Nephron (organoid): ENCODE data around the gene DEFB128.
"Not testable (repeated sequence)": the region's sequence is repeated elsewhere in the genome, so short reads cannot be mapped to it uniquely, and the experiment has no call there.

Source experiments
- H3K27ac Mint-ChIP-seq, 3 experiments: 2 replicates each; pipeline ENCODE4 v1.8.0; 2020; ENCODE audit warnings: mixed read lengths in 3 of 3, mild to moderate bottlenecking in 2 of 3, moderate library complexity in 1 of 3
- H3K27me3 Mint-ChIP-seq: 2 replicates; pipeline ENCODE4 v1.8.0; 2021; ENCODE audit warnings: low read depth, mild to moderate bottlenecking, moderate library complexity, mixed read lengths
- H3K36me3 Mint-ChIP-seq: 2 replicates; pipeline ENCODE4 v1.8.0; 2020; ENCODE audit warnings: low read depth, mixed read lengths
- H3K4me1 Mint-ChIP-seq: 2 replicates; pipeline ENCODE4 v1.8.0; 2020; ENCODE audit warnings: mixed read lengths
- H3K4me3 Mint-ChIP-seq, 3 experiments: 2 replicates each; pipeline ENCODE4 v1.8.0; 2020; ENCODE audit warnings: mild to moderate bottlenecking in 3 of 3, mixed read lengths in 3 of 3, moderate library complexity in 2 of 3
- H3K9me3 Mint-ChIP-seq: 2 replicates; pipeline ENCODE4 v1.8.0; 2020; ENCODE audit warnings: mixed read lengths
- CTCF ChIP-seq, 3 experiments: fragments of 200-600 bp; sonication (generic); IDR thresholded peaks; one replicate each; pipeline ENCODE4 v1.5.0; 2021; ENCODE audit warnings: antibody characterized with exemption in 3 of 3; ENCODE audit not compliant: unreplicated experiment in 3 of 3

Gene DEFB128

DNA sequence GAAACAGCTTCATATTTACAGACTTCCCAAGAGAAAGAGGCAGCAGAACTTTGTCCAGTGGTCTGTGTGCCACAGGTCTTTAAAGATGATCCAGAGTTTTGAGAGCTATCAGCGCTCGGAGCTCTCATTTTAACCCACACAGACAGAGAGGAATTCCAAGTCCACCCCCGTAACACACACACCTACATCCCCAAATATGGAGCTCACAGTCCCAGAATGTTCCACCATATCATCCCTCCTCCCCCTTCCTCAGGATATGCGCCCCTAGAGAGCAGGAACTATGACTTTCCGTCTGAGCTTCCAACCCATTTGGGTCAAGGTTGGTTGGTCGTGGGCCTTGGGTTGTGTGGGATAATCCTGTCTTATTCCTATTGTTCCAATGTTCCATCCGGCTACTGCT is at the start of gene DEFB128:
Gene DEFB128, minus strand, starts transcription at position 101 of the 400 bp plus-strand sequence. Its CDS starts 88 bp downstream, at position 13.
- peaks cover 58% of the 10 kb centered on the region for H3K27me3 Mint-ChIP-seq
- TF ChIP-seq CTCF (IDR thresholded peaks at IDR 0.05; ENCODE audit: unreplicated experiment in 3 of 3), result no peak
- H3K36me3 Mint-ChIP-seq, result no peaks in the 10 kb centered on the region
- H3K27ac Mint-ChIP-seq, result no peak within 1 kb of the TSS
- H3K4me3 Mint-ChIP-seq, result no peak within 1 kb of the TSS
- H3K9me3 Mint-ChIP-seq, result peaks cover 10% of the 10 kb centered on the region
- no peaks in the 10 kb centered on the region for H3K4me1 Mint-ChIP-seq

DNA sequence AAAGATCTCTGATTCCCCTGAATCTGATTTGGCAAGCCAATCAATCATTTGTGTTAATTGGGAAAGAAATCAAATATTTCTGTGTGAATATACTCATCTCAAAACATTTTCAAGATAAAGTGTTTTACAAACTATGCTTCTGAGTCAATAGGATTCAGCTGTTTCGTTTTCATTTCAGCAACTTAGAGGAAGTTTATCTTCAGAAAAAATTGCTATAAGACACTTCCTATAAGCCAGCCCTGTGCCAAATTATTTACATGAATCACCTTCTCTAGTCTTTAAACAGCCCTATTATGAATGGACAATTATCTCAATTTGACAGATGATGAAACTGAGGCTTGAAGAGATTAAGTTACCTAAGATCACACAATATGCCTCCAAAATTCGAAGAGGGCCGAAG is 48.4 kb upstream of the DEFB128 start:
- TF ChIP-seq CTCF (IDR thresholded peaks at IDR 0.05; ENCODE audit: unreplicated experiment in 3 of 3), result no peak
- no peak overlapping the region for H3K4me3 Mint-ChIP-seq
- no peak overlapping the region for H3K27ac Mint-ChIP-seq
- peaks cover 14% of the 10 kb centered on the region for H3K27me3 Mint-ChIP-seq
- no peaks in the 10 kb centered on the region for H3K36me3 Mint-ChIP-seq
- H3K9me3 Mint-ChIP-seq, result no peaks in the 10 kb centered on the region
- no peaks in the 10 kb centered on the region for H3K4me1 Mint-ChIP-seq

GRCh38 chr20:237489-237888 is 48.0 kb upstream of the DEFB128 start:
- Mint-ChIP-seq H3K9me3 (no peaks in the 10 kb centered on the region), H3K36me3 (no peaks in the 10 kb centered on the region), H3K27me3 (peaks cover 14% of the 10 kb centered on the region), H3K4me1 (no peaks in the 10 kb centered on the region), H3K4me3 (no peak overlapping the region), H3K27ac (no peak overlapping the region)
- TF ChIP-seq CTCF (IDR thresholded peaks at IDR 0.05; ENCODE audit: unreplicated experiment in 3 of 3), result no peak

DNA sequence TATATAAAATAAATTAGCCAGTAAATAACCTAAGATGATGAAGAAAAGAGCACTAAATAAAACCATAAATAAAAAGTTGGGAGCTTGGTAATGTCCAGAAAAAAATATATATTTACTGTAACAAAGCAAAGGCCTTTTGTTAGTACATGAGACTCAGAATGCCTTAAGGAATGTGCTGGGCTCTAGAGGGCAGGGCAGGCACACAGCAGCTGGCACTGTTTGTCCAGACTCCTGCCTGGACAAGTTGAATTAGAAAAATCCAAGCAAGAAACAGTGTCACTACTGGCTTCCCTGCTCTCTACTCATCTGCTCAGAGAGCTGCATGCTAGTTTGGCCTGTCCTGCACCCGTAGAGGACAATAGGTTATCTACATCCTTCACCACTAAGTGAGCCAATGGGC is 46.4 kb upstream of the DEFB128 start:
- no peak overlapping the region for H3K4me3 Mint-ChIP-seq
- no peaks in the 10 kb centered on the region for H3K4me1 Mint-ChIP-seq

GRCh38 chr20:227439-228105 is 38.1 kb upstream of the DEFB128 start:
- no peak overlapping the region for H3K4me3 Mint-ChIP-seq
- no peak for TF ChIP-seq CTCF (IDR thresholded peaks at IDR 0.05; ENCODE audit: unreplicated experiment in 3 of 3)
- no peaks in the 10 kb centered on the region for H3K4me1 Mint-ChIP-seq
- no peaks in the 10 kb centered on the region for H3K36me3 Mint-ChIP-seq
- peaks cover 30% of the 10 kb centered on the region for H3K27me3 Mint-ChIP-seq
- no peak overlapping the region for H3K27ac Mint-ChIP-seq
- peaks cover 2% of the 10 kb centered on the region for H3K9me3 Mint-ChIP-seq

More for the DNA sequence above, 46.4 kb upstream of the DEFB128 start:
- Mint-ChIP-seq H3K27ac (no peak overlapping the region), H3K36me3 (no peaks in the 10 kb centered on the region), H3K27me3 (peaks cover 9% of the 10 kb centered on the region), H3K9me3 (peaks cover 2% of the 10 kb centered on the region)
- TF ChIP-seq CTCF (IDR thresholded peaks at IDR 0.05; ENCODE audit: unreplicated experiment in 3 of 3), result peak in 1 of 3 experiments; percentile 20

GRCh38 chr20:226958-227357 is 37.4 kb upstream of the DEFB128 start, which contains the start of gene DEFB129:
Gene DEFB129 (plus strand): TSS chr20:227258. CDS start chr20:227289, 31 bp downstream.
- no peak for TF ChIP-seq CTCF (IDR thresholded peaks at IDR 0.05; ENCODE audit: unreplicated experiment in 3 of 3)
- Mint-ChIP-seq H3K4me1 (no peaks in the 10 kb centered on the region), H3K9me3 (peaks cover under 1% of the 10 kb centered on the region), H3K27ac (no peak within 1 kb of the TSS), H3K4me3 (no peak within 1 kb of the TSS), H3K36me3 (no peaks in the 10 kb centered on the region), H3K27me3 (peaks cover 33% of the 10 kb centered on the region)

DNA sequence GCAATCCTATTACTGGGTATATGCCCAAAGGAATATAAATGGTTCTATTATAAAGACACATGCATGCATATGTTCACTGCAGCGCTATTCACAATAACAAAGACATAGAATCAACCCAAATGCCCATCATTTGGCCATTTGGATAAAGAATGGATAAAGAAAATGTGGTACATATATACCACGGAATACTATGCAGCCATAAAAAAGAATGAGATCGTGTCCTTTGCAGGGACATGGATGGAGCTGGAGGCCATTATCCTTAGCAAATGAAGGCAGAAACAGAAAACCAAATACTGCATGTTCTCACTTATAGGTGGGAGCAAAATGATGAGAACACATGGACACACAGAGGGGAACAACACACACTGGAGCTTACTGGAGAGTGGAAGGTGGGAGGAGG is 36.4 kb upstream of the DEFB128 start:
- peaks cover 43% of the 10 kb centered on the region for H3K27me3 Mint-ChIP-seq
- H3K27ac Mint-ChIP-seq, H3K4me3 Mint-ChIP-seq, H3K4me1 Mint-ChIP-seq, H3K36me3 Mint-ChIP-seq, H3K9me3 Mint-ChIP-seq: not testable (repeated sequence)
